DND-41 (cell line): ENCODE measurements around the gene TRAM2.

Experiments
- ATAC-seq: fragments of 200-7000 bp; cut with Tn5 transposase; 3 replicates; pipeline ENCODE4 v1.9.1; 2021; ENCODE audit warnings: low read depth; ENCODE audit not compliant: insufficient read depth
- DNase-seq: peaks from one replicate; pipeline ENCODE4 v3.0.0-alpha.2; 2020
- H2AFZ ChIP-seq: 2 replicates; pipeline ENCODE4 v1.6.0; 2012; ENCODE audit warnings: low read depth, low read length
- H3K27ac ChIP-seq: 2 replicates; pipeline ENCODE4 v1.5.1; 2012; ENCODE audit warnings: low read length, inconsistent platforms
- H3K27me3 ChIP-seq: fragments of 200-600 bp; sonication (generic); 2 replicates; pipeline ENCODE4 v1.6.0; 2012; ENCODE audit warnings: low read length, mild to moderate bottlenecking, inconsistent platforms; ENCODE audit not compliant: insufficient read depth, poor library complexity
- H3K36me3 ChIP-seq: 2 replicates; pipeline ENCODE4 v1.5.1; 2012; ENCODE audit warnings: low read length, inconsistent platforms; ENCODE audit not compliant: insufficient read depth
- H3K4me1 ChIP-seq: 2 replicates; pipeline ENCODE4 v1.5.1; 2012; ENCODE audit warnings: mild to moderate bottlenecking, low read length; ENCODE audit not compliant: insufficient read depth
- H3K4me2 ChIP-seq: 2 replicates; pipeline ENCODE4 v1.6.0; 2012; ENCODE audit warnings: mild to moderate bottlenecking, moderate library complexity, low read length, inconsistent platforms; ENCODE audit not compliant: insufficient read depth
- H3K4me3 ChIP-seq, 2 experiments: fragments of 200-600 bp in 1 of 2; shearing (Covaris generic) in 1 of 2; 2 replicates each; pipeline ENCODE4 v1.5.1; 2012 to 2016; ENCODE audit warnings: inconsistent platforms in 2 of 2, low read length in 2 of 2, mild to moderate bottlenecking in 2 of 2, low read depth in 1 of 2, moderate library complexity in 1 of 2
- H3K79me2 ChIP-seq: 2 replicates; pipeline ENCODE4 v1.6.0; 2012; ENCODE audit warnings: low read length, inconsistent platforms; ENCODE audit not compliant: insufficient read depth
- H3K9ac ChIP-seq: 2 replicates; pipeline ENCODE4 v1.6.0; 2012; ENCODE audit warnings: low read depth, mild to moderate bottlenecking, inconsistent platforms, low read length, moderate library complexity
- H3K9me3 ChIP-seq: 2 replicates; pipeline ENCODE4 v1.5.1; 2012; ENCODE audit warnings: low read length, moderate library complexity, mild to moderate bottlenecking, inconsistent platforms; ENCODE audit not compliant: insufficient read depth, severe bottlenecking
- H4K20me1 ChIP-seq: 2 replicates; pipeline ENCODE4 v1.6.0; 2012; ENCODE audit warnings: low read length; ENCODE audit not compliant: insufficient read depth
- CTCF ChIP-seq: IDR thresholded peaks from 2 replicates; pipeline ENCODE4 v1.5.1; 2012; ENCODE audit warnings: borderline replicate concordance, low read length, moderate library complexity, mild to moderate bottlenecking; ENCODE audit not compliant: poor library complexity, severe bottlenecking; ENCODE audit errors: extremely low read depth
- EZH2 ChIP-seq: IDR thresholded peaks from 3 replicates; pipeline ENCODE4 v1.6.1; 2012; ENCODE audit warnings: borderline replicate concordance, low read depth, mild to moderate bottlenecking, moderate library complexity, low read length, inconsistent platforms; ENCODE audit not compliant: severe bottlenecking

TRAM2 gene

GRCh38 chr6:52588087-52588709, 11.3 kb upstream of the TRAM2 start:
- DNase-seq: no peak
- H3K9ac ChIP-seq: no peak overlapping the region

GRCh38 chr6:52587001-52587400, 10.1 kb upstream of the TRAM2 start:
- no peaks in the 10 kb centered on the region for H3K36me3 ChIP-seq
- H3K79me2 ChIP-seq: no peaks in the 10 kb centered on the region
- H3K4me2 ChIP-seq: no peak overlapping the region
- no peak overlapping the region for H3K27ac ChIP-seq
- no peak for TF ChIP-seq EZH2
- H4K20me1 ChIP-seq: no peaks in the 10 kb centered on the region
- no peak overlapping the region for H2AFZ ChIP-seq
- ATAC-seq (no peak), DNase-seq (no peak)
- H3K4me3 ChIP-seq: no peak overlapping the region
- no peaks in the 10 kb centered on the region for H3K27me3 ChIP-seq
- no peaks in the 10 kb centered on the region for H3K9me3 ChIP-seq
- H3K4me1 ChIP-seq: no peaks in the 10 kb centered on the region
- no peak overlapping the region for H3K9ac ChIP-seq

More at GRCh38 chr6:52588087-52588709, 11.3 kb upstream of the TRAM2 start:
- no peak overlapping the region for H2AFZ ChIP-seq
- TF ChIP-seq EZH2: no peak
- no peak for TF ChIP-seq CTCF
- no peaks in the 10 kb centered on the region for H3K79me2 ChIP-seq
- no peak overlapping the region for H3K4me2 ChIP-seq
- no peaks in the 10 kb centered on the region for H3K36me3 ChIP-seq
- no peaks in the 10 kb centered on the region for H4K20me1 ChIP-seq
- no peaks in the 10 kb centered on the region for H3K27me3 ChIP-seq
- H3K4me1 ChIP-seq: no peaks in the 10 kb centered on the region
- H3K9me3 ChIP-seq: no peaks in the 10 kb centered on the region
- H3K4me3 ChIP-seq: no peak overlapping the region
- ATAC-seq: no peak
- H3K27ac ChIP-seq: no peak overlapping the region

GRCh38 chr6:52584203-52584602, 7.3 kb upstream of the TRAM2 start:
- H3K9ac ChIP-seq: no peak overlapping the region
- H3K27me3 ChIP-seq: no peaks in the 10 kb centered on the region
- no peak overlapping the region for H3K27ac ChIP-seq
- H3K79me2 ChIP-seq: no peaks in the 10 kb centered on the region
- no peak for TF ChIP-seq EZH2
- no peak for TF ChIP-seq CTCF
- no peak for ATAC-seq
- no peak overlapping the region for H2AFZ ChIP-seq
- H3K4me2 ChIP-seq: no peak overlapping the region
- no peaks in the 10 kb centered on the region for H3K4me1 ChIP-seq
- DNase-seq: no peak
- no peaks in the 10 kb centered on the region for H3K9me3 ChIP-seq
- H3K4me3 ChIP-seq: no peak overlapping the region
- no peaks in the 10 kb centered on the region for H4K20me1 ChIP-seq
- H3K36me3 ChIP-seq: no peaks in the 10 kb centered on the region

GRCh38 chr6:52582996-52583395, 6.1 kb upstream of the TRAM2 start:
- DNase-seq: no peak
- H3K9me3 ChIP-seq: no peaks in the 10 kb centered on the region
- no peak overlapping the region for H2AFZ ChIP-seq

More at GRCh38 chr6:52582996-52583395, 6.1 kb upstream of the TRAM2 start:
- Histone ChIP-seq H4K20me1 (no peaks in the 10 kb centered on the region), H3K9ac (no peak overlapping the region), H3K27me3 (no peaks in the 10 kb centered on the region), H3K4me1 (0 out of 2 replicates have a peak, but pooled peaks cover 2% of the 10 kb centered on the region), H3K27ac (no peak overlapping the region), H3K4me3 (no peak overlapping the region), H3K36me3 (no peaks in the 10 kb centered on the region), H3K4me2 (no peak overlapping the region), H3K79me2 (no peaks in the 10 kb centered on the region)
- no peak for ATAC-seq
- TF ChIP-seq EZH2 (no peak), CTCF (no peak)
